ENCODE measurements around the gene FAM240A. TPM values are rescaled to one million over a fixed set of nuclear protein-coding genes. Genes with fewer than 3 reads are reported as not detected.

Gene FAM240A
- total and polyA plus RNA-seq, 9 donors: 0.17 TPM; not detected in 8

GRCh38 chr3:46663591-46664135 is 51.3 kb downstream of the FAM240A start:
- intact Hi-C loops (cut with DNase I): no loop called here
- Histone ChIP-seq H3K9me3 (no peaks in the 10 kb centered on the region), H3K27me3 (no peaks in the 10 kb centered on the region), H3K4me1 (ENCODE audit: insufficient read depth) (peaks cover 7% of the 10 kb centered on the region), H3K27ac (no peak overlapping the region), H3K36me3 (no peaks in the 10 kb centered on the region), H3K4me3 (no peak overlapping the region)
- peak in 3 of 5 donors; percentile 15 to 31 (median 22) for DNase-seq
- WGBS, 3 donors: 40 to 61% (median 44%) methylated on average over 8 of the region's 8 CpGs
- TF ChIP-seq EP300 (IDR thresholded peaks at IDR 0.05) (no peak), POLR2A (IDR thresholded peaks at IDR 0.05) (no peak)
- TF ChIP-seq, protein P1, sequence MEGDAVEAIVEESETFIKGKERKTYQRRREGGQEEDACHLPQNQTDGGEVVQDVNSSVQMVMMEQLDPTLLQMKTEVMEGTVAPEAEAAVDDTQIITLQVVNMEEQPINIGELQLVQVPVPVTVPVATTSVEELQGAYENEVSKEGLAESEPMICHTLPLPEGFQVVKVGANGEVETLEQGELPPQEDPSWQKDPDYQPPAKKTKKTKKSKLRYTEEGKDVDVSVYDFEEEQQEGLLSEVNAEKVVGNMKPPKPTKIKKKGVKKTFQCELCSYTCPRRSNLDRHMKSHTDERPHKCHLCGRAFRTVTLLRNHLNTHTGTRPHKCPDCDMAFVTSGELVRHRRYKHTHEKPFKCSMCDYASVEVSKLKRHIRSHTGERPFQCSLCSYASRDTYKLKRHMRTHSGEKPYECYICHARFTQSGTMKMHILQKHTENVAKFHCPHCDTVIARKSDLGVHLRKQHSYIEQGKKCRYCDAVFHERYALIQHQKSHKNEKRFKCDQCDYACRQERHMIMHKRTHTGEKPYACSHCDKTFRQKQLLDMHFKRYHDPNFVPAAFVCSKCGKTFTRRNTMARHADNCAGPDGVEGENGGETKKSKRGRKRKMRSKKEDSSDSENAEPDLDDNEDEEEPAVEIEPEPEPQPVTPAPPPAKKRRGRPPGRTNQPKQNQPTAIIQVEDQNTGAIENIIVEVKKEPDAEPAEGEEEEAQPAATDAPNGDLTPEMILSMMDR (IDR thresholded peaks at IDR 0.05): no peak

- TF ChIP-seq EP300 (IDR thresholded peaks at IDR 0.05) (no peak), POLR2A (IDR thresholded peaks at IDR 0.05) (no peak)
- TF ChIP-seq, protein P1 (IDR thresholded peaks at IDR 0.05): no peak
- intact Hi-C loops (cut with DNase I): no loop called here
- Histone ChIP-seq H3K36me3 (no peaks in the 10 kb centered on the region), H3K4me3 (no peak overlapping the region), H3K27ac (no peak overlapping the region), H3K9me3 (no peaks in the 10 kb centered on the region), H3K4me1 (ENCODE audit: insufficient read depth) (peaks cover 7% of the 10 kb centered on the region), H3K27me3 (no peaks in the 10 kb centered on the region)
- peak in 1 of 5 donors; percentile 21 for DNase-seq
- WGBS, 3 donors: 92 to 94% (median 94%) methylated on average over 5 to 6 of the region's 6 CpGs
Measured at GRCh38 chr3:46664188-46664970, 52.1 kb downstream of the FAM240A start.

DNA sequence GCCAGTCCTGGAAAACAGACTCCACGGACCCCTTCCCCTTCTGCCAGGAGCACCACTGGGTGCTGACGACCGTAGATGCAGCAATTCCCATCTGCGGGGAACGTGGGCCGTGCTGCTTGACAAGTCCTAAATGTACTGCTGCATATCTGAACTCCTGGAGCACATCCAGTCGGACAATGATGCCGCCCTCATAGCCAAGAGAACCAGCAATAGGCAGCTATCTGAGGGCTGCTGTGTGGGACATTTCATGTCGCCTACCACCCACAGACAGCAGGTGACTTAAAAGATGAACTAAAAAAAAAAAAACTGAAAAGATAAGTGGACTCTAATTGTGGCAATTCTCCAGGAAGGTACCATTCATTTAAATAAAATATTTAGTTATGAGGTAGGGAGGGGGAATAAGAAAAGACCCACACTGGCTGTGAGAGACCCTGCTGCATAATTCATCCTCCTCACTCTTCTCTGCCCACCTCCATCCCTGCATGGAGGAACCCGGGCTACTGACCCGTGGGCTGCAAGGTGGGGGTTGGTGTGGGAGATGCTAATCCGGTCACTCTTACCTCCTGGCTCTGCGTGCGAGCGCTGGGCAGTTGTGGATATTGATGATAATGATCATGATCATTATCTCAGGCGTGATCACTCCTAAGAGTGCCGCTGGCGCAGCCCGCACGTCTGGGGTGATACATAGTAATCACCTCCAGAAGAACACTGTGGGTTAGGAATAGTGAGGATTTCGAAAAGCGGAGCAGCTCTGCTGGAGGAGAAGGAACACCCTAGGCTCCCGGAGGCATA is 52.8 kb downstream of the FAM240A start:
- H3K4me1 ChIP-seq (ENCODE audit: insufficient read depth): peaks cover 7% of the 10 kb centered on the region
- 70 to 81% (median 74%) methylated on average over 21 to 23 of the region's 23 CpGs for WGBS, 3 donors
- no peak overlapping the region for H3K27ac ChIP-seq
- no peaks in the 10 kb centered on the region for H3K36me3 ChIP-seq
- no peaks in the 10 kb centered on the region for H3K9me3 ChIP-seq
- no peaks in the 10 kb centered on the region for H3K27me3 ChIP-seq
- intact Hi-C loops (cut with DNase I): no loop called here
- DNase-seq: peak in 1 of 5 donors; percentile 4
- TF ChIP-seq, protein P1 (IDR thresholded peaks at IDR 0.05): no peak
- no peak for TF ChIP-seq POLR2A (IDR thresholded peaks at IDR 0.05)
- TF ChIP-seq EP300 (IDR thresholded peaks at IDR 0.05): no peak
- H3K4me3 ChIP-seq: no peak overlapping the region

GRCh38 chr3:46665763-46666452 is 53.6 kb downstream of the FAM240A start:
- Histone ChIP-seq H3K27ac (no peak overlapping the region), H3K4me1 (ENCODE audit: insufficient read depth) (peaks cover 7% of the 10 kb centered on the region), H3K9me3 (no peaks in the 10 kb centered on the region), H3K4me3 (no peak overlapping the region), H3K36me3 (no peaks in the 10 kb centered on the region), H3K27me3 (no peaks in the 10 kb centered on the region)
- intact Hi-C loops (cut with DNase I): no loop called here
- 71 to 78% (median 77%) methylated on average over 9 of the region's 9 CpGs for WGBS, 3 donors
- peak in 1 of 5 donors; percentile 4 for DNase-seq
- no peak for TF ChIP-seq EP300 (IDR thresholded peaks at IDR 0.05)
- TF ChIP-seq POLR2A (IDR thresholded peaks at IDR 0.05): no peak
- TF ChIP-seq, protein P1 (IDR thresholded peaks at IDR 0.05): no peak

All from ovary (tissue), 9 donors.